HG03139 (cell line): Measurements from ENCODE around the gene NPIPA8.
"Not testable (repeated sequence)": the region's sequence is repeated elsewhere in the genome, so short reads cannot be mapped to it uniquely, and the experiment has no call there.

Experiments
- ATAC-seq: cut with Tn5 transposase; IDR thresholded peaks from one replicate; pipeline ENCODE4 v1.9.1; 2021; ENCODE audit not compliant: unreplicated experiment

The NPIPA8 gene

GRCh38 chr16:18280319-18280718 lies 56.2 kb downstream of the NPIPA8 start:
- ATAC-seq, result not testable (repeated sequence)

- not testable (repeated sequence) for ATAC-seq
These were observed 59.8 kb downstream of the NPIPA8 start for GRCh38 chr16:18276756-18277155.

- not testable (repeated sequence) for ATAC-seq
These were observed 66.4 kb downstream of the NPIPA8 start for GRCh38 chr16:18270171-18270570.
